Astrocyte (in vitro differentiated cells and primary cell): ENCODE measurements around the gene KLF17.

Experiments
- CTCF ChIP-seq: IDR thresholded peaks from 2 replicates; pipeline ENCODE4 v1.5.1; 2011; ENCODE audit warnings: low read depth, mild to moderate bottlenecking, inconsistent platforms, low read length, moderate library complexity; ENCODE audit not compliant: insufficient read depth
- EZH2 ChIP-seq: IDR thresholded peaks from 2 replicates; pipeline ENCODE4 v1.6.1; 2012; ENCODE audit warnings: mild to moderate bottlenecking, low read length, inconsistent platforms; ENCODE audit not compliant: insufficient read depth

GRCh38 chr1:44077421-44077820, 41.2 kb upstream of the KLF17 start:
- TF ChIP-seq CTCF (no peak), EZH2 (no peak)
